ENCODE results near the gene PRKD2. TPM values are rescaled to one million over a fixed set of nuclear protein-coding genes. Genes with fewer than 3 reads are reported as not detected.

PRKD2 gene
- total and polyA plus RNA-seq, 2 experiments from 2014 or later = 53.8 to 68.0 TPM

- TF ChIP-seq, protein P1, sequence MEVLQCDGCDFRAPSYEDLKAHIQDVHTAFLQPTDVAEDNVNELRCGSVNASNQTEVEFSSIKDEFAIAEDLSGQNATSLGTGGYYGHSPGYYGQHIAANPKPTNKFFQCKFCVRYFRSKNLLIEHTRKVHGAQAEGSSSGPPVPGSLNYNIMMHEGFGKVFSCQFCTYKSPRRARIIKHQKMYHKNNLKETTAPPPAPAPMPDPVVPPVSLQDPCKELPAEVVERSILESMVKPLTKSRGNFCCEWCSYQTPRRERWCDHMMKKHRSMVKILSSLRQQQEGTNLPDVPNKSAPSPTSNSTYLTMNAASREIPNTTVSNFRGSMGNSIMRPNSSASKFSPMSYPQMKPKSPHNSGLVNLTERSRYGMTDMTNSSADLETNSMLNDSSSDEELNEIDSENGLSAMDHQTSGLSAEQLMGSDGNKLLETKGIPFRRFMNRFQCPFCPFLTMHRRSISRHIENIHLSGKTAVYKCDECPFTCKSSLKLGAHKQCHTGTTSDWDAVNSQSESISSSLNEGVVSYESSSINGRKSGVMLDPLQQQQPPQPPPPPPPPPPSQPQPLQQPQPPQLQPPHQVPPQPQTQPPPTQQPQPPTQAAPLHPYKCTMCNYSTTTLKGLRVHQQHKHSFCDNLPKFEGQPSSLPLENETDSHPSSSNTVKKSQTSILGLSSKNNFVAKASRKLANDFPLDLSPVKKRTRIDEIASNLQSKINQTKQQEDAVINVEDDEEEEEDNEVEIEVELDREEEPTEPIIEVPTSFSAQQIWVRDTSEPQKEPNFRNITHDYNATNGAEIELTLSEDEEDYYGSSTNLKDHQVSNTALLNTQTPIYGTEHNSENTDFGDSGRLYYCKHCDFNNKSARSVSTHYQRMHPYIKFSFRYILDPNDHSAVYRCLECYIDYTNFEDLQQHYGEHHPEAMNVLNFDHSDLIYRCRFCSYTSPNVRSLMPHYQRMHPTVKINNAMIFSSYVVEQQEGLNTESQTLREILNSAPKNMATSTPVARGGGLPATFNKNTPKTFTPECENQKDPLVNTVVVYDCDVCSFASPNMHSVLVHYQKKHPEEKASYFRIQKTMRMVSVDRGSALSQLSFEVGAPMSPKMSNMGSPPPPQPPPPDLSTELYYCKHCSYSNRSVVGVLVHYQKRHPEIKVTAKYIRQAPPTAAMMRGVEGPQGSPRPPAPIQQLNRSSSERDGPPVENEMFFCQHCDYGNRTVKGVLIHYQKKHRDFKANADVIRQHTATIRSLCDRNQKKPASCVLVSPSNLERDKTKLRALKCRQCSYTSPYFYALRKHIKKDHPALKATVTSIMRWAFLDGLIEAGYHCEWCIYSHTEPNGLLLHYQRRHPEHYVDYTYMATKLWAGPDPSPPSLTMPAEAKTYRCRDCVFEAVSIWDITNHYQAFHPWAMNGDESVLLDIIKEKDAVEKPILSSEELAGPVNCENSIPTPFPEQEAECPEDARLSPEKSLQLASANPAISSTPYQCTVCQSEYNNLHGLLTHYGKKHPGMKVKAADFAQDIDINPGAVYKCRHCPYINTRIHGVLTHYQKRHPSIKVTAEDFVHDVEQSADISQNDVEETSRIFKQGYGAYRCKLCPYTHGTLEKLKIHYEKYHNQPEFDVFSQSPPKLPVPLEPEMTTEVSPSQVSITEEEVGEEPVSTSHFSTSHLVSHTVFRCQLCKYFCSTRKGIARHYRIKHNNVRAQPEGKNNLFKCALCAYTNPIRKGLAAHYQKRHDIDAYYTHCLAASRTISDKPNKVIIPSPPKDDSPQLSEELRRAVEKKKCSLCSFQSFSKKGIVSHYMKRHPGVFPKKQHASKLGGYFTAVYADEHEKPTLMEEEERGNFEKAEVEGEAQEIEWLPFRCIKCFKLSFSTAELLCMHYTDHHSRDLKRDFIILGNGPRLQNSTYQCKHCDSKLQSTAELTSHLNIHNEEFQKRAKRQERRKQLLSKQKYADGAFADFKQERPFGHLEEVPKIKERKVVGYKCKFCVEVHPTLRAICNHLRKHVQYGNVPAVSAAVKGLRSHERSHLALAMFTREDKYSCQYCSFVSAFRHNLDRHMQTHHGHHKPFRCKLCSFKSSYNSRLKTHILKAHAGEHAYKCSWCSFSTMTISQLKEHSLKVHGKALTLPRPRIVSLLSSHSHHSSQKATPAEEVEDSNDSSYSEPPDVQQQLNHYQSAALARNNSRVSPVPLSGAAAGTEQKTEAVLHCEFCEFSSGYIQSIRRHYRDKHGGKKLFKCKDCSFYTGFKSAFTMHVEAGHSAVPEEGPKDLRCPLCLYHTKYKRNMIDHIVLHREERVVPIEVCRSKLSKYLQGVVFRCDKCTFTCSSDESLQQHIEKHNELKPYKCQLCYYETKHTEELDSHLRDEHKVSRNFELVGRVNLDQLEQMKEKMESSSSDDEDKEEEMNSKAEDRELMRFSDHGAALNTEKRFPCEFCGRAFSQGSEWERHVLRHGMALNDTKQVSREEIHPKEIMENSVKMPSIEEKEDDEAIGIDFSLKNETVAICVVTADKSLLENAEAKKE (CRISPR knock-in tag; IDR thresholded peaks at IDR 0.05) = no peak
- TF ChIP-seq, protein P2, sequence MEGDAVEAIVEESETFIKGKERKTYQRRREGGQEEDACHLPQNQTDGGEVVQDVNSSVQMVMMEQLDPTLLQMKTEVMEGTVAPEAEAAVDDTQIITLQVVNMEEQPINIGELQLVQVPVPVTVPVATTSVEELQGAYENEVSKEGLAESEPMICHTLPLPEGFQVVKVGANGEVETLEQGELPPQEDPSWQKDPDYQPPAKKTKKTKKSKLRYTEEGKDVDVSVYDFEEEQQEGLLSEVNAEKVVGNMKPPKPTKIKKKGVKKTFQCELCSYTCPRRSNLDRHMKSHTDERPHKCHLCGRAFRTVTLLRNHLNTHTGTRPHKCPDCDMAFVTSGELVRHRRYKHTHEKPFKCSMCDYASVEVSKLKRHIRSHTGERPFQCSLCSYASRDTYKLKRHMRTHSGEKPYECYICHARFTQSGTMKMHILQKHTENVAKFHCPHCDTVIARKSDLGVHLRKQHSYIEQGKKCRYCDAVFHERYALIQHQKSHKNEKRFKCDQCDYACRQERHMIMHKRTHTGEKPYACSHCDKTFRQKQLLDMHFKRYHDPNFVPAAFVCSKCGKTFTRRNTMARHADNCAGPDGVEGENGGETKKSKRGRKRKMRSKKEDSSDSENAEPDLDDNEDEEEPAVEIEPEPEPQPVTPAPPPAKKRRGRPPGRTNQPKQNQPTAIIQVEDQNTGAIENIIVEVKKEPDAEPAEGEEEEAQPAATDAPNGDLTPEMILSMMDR (conservative IDR thresholded peaks at IDR 0.05; ENCODE audit: low read depth in 2 of 2) = no peak
Measured at GRCh38 chr19:46764817-46765291, 47.9 kb upstream of the PRKD2 start (continued).

DNA sequence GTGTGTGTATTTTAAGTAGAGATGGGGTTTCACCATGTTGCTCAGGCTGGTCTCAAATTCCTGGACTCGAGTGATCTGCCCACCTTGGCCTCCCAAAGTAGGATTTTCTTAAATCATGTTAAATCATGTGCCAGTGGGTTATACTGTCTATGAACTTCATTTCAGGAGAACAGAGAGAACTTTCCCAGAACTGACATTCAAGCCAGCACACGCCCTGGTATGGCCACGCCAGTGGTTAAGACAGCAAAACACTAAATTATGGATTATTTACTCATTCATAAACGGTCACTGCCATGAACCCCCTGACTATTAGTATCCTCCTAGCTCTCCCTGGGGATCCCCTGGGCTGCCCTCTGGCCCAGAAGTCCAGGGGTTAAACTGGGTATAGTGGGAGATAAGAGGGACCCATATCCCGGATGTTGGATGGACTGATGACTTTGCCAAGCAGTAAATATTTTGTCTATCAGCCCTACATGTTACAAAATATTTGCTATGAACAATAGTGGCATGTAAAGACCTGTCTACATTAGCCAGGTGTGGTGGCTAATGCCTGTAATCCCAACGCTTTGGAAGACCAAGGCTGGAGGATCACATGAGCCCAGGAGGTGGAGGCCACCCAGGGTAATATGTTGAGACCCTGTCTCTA, 45.5 kb upstream of the PRKD2 start:
- no peak for ATAC-seq
- Histone ChIP-seq H3F3A (replicated peaks; ENCODE audit: low read depth) (no peaks in the 10 kb centered on the region; the same call in 1 of the 2 replicates), H3K27ac (ENCODE audit: low read depth) (no peak overlapping the region), H3K9me2 (ENCODE audit: insufficient read depth) (no peaks in the 10 kb centered on the region), H3K27me3 (ENCODE audit: insufficient read depth) (no peaks in the 10 kb centered on the region), H3K4me1 (ENCODE audit: insufficient read depth) (peaks cover 5% of the 10 kb centered on the region; the same call in 1 of the 2 replicates), H3K36me3 (ENCODE audit: insufficient read depth) (no peaks in the 10 kb centered on the region; the same call in 1 of the 2 replicates), H3K79me2 (replicated peaks; ENCODE audit: insufficient read depth) (no peaks in the 10 kb centered on the region), H3K4me3 (no peak overlapping the region), H4K20me1 (replicated peaks; ENCODE audit: insufficient read depth) (no peaks in the 10 kb centered on the region; the same call in none of the 2 replicates), H2AFZ (no peak overlapping the region), H3K4me2 (no peak overlapping the region)
- peaks cover 11% of the 10 kb centered on the region for H3K36me3 Mint-ChIP-seq (ENCODE audit: low read depth)
- H3K4me1 Mint-ChIP-seq = peaks cover 11% of the 10 kb centered on the region
- no peak overlapping the region for H3K4me3 Mint-ChIP-seq
- H3K9me3 Mint-ChIP-seq = no peaks in the 10 kb centered on the region; the same call in 2 of the 3 replicates
- peaks cover 8% of the 10 kb centered on the region for H3K27me3 Mint-ChIP-seq (ENCODE audit: insufficient read depth, low read depth, poor library complexity)
- no peak overlapping the region for H3K27ac Mint-ChIP-seq
- no peak for DNase-seq (ENCODE audit: low spot score)
- TF ChIP-seq POLR2AphosphoS5 (IDR thresholded peaks at IDR 0.05; ENCODE audit: low read depth) (no peak), STAT1 (IDR thresholded peaks at IDR 0.05; ENCODE audit: unreplicated experiment) (no peak), ZNF331 (CRISPR knock-in tag; IDR thresholded peaks at IDR 0.05; ENCODE audit: low read depth) (no peak), ZNF114 (CRISPR knock-in tag; IDR thresholded peaks at IDR 0.05) (no peak), REST (IDR thresholded peaks at IDR 0.05; ENCODE audit: unreplicated experiment) (no peak), NANOG (IDR thresholded peaks at IDR 0.05; ENCODE audit: borderline replicate concordance) (no peak), JUNB (IDR thresholded peaks at IDR 0.05; ENCODE audit: unreplicated experiment) (no peak)
- TF ChIP-seq, protein P2 (conservative IDR thresholded peaks at IDR 0.05; ENCODE audit: low read depth in 2 of 2) = no peak
